Measurements from ENCODE around the gene EFCAB13.

DNA sequence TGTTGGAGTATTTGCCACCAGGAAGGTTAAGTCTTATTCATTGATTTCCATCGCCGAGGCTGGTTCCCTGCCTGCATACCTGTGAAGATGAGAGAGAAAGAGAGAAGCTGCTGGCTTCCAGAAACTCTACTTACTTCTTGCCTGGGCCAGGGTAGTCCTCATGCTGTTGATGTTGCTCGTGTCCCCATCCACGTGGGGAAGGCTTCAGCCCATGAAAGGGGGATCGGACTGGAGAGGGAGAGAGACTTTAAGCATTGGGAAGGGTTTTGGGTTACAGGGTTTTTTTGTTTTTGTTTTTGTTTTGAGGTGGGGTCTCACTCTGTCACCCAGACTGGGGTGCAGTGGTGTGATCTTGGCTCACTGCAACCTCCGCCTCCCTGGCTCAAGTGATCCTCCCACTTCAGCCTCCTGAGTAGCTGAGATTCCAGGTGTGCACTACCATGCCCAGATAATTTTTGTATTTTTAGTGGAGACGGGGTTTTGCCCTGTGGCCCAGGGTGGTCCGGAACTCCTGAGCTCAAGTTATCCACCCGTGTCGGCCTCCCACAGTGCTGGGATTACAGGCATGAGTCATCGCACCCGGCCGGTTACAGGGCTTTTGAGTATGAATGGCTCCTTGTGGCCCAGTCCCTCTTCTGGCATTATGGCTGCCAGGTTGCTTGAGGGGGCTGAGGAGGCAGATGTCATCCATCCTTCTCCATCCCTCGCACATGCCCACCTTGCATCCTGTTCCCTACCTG is 43.5 kb upstream of the EFCAB13 start:
- TF ChIP-seq, protein P1, sequence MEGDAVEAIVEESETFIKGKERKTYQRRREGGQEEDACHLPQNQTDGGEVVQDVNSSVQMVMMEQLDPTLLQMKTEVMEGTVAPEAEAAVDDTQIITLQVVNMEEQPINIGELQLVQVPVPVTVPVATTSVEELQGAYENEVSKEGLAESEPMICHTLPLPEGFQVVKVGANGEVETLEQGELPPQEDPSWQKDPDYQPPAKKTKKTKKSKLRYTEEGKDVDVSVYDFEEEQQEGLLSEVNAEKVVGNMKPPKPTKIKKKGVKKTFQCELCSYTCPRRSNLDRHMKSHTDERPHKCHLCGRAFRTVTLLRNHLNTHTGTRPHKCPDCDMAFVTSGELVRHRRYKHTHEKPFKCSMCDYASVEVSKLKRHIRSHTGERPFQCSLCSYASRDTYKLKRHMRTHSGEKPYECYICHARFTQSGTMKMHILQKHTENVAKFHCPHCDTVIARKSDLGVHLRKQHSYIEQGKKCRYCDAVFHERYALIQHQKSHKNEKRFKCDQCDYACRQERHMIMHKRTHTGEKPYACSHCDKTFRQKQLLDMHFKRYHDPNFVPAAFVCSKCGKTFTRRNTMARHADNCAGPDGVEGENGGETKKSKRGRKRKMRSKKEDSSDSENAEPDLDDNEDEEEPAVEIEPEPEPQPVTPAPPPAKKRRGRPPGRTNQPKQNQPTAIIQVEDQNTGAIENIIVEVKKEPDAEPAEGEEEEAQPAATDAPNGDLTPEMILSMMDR (IDR thresholded peaks at IDR 0.05) = no peak
- TF ChIP-seq POLR2A (IDR thresholded peaks at IDR 0.05) = no peak

Data from adrenal gland (tissue), 5 donors.